ENCODE data around the gene MYL5.
"Not testable (repeated sequence)": the region's sequence is repeated elsewhere in the genome, so short reads cannot be mapped to it uniquely, and the experiment has no call there.

MYL5 gene

DNA sequence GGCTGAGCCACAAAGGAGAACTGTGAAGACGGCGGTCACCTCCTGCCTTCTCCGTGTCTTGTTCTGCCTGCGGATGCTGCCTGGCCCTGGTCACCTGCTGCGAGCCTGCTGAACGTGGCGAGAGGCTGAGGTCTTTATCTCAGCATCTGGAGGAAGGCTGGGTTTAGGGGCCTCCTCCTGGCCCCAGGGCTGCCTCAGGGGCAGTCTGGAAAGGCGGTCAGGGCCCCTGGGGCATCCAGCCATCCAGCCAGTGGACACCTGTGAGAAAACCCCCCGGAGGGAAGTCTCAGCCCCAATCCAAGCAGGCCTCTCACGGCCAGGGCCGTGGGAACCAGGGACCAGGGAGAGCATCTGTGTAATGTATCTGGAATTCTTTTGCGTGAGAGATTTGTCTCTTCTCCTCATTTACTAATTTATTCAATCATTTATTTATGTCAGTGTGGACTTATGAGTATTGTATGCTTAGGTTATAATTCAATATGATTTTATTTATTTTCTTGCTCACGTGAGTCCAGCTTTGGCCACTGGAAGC lies 37.6 kb upstream of the MYL5 start:
- no peak for DNase-seq

DNA sequence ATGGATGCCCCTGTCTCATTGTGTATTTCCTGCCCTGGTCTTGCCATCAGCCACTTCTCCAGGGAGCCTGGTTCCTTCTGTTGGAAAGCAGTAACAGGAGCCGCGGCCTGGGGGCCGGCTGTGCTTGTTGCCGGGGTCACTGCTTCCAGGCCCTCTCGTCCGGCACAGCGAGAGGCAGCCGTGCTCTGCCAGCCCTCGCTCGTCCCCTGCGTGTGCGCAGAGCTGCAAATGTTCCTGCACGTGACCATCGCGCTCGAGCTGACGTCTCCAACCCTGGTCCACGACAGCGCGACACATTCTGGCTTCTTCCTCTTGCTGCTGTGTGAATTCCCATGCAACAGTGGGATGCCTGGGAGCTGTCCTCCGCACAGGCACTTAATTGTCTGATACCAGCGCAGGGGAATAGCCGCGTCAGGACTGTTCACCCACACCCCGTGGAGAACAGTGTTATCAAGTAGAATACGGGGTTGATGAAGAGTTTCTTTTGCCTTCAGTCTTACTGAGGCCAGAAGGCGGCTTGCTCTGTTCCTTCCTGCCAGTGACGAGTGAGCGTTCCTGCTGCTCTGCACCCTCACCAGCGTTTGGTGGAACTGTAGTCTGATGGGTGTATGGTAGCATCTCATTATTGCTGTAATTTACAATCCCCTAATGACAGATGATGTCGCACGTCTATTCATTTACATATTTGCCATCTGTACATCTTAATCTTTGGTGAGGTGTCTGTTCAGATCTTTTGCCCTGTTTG lies 36.6 kb upstream of the MYL5 start:
- DNase-seq = no peak

DNA sequence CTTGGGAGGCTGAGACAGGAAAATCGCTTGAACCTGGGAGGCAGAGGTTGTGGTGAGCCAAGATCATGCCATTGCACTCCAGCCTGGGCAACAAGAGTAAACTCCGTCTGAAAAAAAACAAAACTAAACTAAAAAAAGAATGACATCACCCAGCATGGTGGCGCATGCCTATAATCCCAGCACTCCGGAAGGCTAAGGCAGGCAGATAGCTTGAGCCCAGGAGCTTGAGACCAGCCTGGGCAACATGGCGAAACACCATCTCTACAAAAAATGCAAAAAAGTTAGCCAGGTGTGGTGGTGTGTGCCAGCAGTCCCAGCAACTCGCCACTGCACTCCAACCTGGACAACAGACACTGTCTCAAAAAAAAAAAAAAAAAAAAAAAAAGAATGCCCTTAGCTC lies 32.0 kb upstream of the MYL5 start:
- DNase-seq = not testable (repeated sequence)

DNA sequence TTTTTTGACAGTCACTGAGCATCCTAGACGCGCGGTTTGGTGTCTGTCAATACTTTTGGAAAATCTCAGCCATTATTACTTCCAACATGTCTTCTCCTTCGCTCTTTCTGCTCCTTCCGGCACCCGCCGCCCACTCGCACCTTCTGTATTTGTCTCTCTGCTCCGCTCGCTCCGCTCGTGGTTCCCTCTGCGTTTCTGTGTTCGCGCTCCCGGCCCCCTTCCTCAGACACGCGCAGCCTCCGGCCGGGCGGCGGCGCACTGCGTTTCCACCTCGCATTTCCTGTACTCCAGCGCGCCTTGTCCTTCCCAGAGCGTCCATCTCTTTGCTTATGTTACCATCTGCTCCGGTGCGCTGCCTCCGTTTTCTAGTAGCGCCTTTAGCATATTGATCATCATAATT lies 27.9 kb upstream of the MYL5 start:
- no peak for DNase-seq

DNA sequence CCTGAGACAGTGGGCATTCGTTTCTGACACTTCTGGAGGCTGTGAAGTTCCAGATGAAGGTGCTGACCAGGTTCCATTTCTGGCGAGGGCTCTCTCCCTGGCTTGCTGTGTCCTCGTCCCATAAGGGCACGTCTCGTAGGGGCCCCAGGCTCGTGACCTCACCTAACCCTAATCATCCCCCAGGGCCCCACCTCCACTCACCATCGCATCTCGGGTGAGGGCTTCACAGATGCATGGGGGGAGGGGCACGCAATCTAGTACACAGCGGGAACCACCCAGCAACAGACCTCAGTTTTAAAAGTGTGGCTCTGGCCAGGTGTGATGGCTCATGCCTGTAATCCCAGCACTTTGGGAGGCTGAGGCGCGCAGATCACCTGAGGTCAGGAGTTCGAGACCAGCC lies 26.9 kb upstream of the MYL5 start:
- no peak for DNase-seq

DNA sequence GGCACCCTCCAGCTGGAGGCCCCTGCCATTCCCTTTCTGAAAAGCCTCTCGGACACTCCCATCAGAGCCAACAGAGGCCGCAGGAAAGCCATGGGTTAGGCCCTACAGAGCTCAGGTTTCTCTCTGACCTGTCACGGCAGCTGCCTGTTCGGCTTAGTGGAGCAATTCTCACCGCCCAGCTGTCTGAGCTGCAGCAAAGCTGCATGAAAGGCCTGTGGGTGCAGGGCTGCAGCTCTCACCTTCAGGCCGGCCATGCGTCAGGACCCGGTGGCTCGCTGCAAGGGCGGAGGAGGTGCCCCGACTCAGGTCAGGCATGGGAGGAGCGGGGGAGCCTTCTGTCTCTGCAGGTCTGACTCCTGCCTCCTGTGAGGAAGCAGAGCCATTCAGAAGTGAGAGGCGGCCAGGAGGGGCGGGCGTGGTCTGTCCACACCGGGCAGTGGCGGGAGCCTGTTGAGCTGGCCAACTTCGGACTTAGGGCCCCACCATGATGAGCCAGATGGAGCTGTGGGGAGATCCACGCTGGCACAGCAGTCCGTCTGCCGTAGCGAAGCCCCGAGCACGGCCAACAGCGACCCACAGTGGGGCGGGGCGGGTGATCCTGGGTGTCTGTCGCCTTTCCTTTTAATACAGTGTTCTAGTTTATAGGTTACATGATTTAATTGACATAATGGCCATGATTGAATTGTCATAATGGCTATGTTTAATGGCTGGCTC lies 25.6 kb upstream of the MYL5 start:
- no peak for DNase-seq

DNA sequence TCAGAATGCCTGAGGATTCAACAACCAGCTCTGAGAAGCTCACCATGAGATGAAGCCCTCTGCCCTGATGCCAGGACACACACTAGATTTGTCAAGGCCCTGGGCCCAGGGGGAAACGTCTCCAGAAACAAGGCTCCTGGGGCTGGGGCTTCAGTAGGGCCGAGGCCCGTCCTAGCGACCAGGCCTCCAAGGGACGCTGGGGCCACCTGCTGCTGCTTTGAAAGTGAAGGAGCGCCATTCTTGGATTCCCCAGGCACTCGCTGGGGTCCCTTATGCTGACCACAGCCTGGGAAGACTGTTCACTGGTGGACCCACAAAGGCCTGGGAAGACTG lies 25.1 kb upstream of the MYL5 start:
- no peak for DNase-seq

DNA sequence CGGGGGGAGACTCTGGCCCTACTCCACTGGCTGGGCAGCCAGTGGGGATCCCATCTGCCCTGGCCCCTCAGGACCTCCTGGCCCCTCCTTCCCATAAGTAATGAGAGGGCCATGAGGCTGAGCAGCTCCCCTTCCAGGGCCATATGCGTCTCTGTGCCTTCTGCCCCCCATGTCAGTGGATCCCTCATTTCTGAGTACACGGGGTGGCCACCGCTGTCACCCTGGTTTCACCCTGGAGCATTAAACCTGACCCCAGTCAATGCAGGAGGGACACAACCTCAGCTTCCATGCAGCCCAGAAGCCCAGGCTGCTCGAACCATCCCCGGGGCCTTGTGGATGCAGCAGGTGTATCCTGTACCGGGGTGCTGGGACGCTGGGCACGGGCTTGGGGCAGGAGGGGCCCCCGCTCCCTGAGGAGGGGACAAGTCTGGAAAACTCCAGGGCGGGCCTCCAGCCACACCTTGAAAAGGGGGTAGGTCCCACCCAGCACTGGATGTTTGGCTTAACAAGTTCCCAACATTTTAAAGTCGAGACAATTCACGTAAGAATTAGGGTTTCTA lies 24.5 kb upstream of the MYL5 start:
- no peak for DNase-seq

DNA sequence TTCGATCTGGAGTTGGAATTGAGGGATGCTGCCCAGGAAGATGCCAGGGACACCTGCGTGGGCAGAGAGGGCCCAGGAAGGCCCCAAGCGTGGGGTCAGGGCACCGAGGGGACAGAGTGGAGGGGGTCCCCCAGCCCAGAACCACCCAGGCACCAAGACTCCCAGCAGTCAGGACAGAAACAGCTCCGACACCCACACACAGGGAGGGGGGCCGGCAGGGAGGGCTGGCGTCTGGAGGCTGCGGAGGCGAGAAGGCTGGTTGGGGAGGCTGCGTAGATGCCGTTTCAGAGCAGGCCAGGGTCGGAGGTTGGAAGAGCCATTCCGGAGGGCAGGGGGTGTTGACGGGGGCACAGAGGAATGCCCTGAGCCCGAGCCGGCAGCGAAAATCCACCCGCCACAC lies 23.9 kb upstream of the MYL5 start:
- no peak for DNase-seq

DNA sequence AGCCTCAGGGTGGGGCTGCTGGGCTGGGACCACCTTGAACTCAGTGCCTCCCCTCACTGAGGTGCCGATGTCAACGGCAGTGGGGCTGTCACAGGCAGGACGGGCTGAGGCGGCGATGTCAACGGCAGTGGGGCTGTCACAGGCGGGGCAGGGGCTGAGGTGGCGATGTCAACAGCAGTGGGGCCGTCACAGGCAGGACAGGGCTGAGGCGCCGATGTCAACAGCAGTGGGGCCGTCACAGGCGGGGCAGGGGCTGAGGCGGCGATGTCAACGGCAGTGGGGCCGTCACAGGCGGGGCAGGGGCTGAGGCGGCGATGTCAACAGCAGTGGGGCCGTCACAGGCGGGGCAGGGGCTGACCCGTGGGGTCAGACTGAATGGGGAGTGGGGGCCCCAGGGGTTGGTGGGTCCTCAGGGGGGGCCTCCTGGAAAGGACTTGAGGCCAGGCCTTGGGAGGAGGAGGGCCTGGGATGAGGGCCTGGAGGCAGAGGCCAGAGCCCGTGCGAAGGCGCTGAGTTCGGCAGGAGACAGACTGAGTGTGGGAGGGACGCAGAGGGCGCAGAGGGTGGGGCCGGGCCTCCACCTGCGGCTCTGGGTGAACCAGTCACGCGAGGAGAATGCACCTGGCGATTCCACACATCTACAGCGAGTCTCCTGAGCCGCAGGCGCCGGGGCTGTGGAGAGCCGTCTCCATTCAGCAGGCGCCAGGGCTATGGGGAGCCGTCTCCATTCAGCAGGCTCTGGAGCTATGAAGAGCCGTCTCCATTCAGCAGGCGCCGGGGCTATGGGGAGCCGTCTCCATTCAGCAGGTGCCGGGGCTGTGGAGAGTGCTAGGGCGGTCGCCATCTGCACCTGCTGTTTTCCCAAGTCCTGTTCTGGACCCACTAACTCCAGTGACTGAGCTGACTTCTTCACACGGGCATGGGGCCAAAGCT lies 23.1 kb upstream of the MYL5 start:
- DNase-seq = no peak

DNA sequence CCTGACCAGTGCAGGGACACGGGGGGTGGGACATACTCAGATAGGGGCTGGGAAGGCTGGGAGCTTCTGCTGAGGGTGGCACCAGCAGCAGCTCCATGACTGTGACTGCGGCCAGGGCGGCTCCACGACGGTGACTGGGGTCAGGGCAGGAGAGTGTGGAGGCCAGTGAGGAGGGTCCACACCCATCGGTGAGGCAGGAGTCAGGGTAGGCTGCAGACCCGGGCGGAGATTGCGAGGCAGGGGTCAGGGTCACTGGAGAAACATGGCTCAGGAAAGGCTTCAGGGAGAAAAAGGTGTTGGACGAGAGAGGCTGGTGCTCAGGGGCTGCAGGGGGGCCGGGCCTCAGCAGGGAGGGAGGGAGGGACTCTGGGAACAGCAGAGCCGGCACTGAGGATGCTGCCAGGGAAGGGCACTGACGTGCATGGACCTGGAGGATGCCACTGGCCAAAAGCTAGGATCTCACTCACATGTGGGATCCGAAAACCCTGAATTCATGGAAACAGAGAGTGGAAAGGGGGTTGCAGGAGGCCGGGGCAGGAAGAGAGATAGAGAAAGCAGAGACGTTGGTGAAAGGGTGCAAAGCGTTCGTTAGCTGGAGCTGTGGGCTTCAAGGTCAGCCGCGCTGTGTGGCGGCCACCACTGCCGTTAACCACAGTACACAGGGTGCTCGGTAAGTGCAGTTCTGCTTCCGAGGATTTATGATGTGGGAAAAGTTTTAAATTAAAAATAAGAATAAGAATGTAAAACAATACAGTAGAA lies 22.3 kb upstream of the MYL5 start:
- DNase-seq = no peak

DNA sequence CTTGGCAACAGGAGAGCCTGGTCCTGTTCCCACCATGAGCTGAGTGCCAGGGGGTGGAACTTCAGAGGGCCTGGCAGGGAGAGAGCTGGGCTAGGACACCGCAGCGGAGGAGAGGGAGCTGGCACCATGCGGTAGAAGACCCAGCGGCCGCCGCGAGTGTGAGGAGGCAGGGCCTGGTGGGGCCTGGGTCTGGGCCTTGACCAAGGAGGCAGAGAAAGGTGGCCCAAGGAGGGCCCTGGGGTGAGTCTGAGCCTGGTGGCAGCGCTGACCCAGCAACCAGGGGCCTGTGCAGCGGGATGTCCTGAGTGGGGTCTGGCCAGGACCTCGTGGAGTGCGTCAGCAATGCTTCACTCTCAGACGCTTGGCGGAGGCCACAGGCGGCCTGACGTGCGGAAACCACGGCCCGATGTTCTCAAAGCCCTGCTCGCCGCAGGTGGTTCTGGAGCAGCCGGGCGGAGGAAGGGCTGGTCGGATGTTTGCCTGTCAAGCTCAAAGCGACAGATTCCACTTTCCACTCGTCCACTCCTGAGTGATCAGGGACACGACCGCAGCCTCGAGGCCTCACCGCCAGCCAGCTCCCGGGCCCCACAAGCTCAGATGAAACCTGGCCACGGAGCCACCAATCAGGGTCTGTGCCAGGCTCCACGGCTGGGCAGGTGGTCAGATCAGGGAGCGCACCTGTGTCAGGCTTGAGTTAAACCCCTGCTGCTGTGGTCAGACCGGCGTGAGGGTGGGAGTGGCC lies 21.1 kb upstream of the MYL5 start:
- DNase-seq = no peak

DNA sequence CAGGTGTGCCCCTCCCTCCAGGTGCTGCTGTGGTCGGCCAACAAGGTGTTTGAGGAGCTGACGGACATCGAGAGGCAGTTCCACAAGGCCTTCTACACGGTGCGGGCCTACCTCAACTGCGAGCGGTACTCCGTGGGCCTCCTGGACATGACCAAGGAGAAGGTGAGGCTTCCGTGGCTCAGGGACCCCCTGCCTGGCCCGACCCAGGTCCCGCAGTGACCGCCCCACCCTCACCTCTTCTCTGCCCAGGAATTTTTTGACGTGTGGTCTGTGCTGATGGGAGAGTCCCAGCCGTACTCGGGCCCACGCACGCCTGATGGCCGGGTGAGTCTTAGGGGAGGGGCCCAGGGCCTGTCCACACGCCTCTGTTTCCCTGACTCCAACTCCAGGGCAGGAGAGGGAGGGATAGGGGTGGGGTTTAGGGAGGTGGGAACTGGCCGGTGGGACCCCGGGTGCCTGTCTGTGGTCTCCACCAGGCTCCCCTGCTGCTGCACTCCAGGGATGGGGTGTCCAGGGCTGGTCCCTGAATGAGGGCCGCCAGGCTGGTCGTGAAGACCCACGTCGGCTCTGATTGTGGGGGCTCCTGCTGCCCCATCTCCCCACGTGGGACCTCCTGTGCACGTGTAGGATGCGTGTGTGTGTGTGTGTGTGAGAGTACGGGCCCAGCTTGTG lies 20.4 kb upstream of the MYL5 start:
- no peak for DNase-seq

DNA sequence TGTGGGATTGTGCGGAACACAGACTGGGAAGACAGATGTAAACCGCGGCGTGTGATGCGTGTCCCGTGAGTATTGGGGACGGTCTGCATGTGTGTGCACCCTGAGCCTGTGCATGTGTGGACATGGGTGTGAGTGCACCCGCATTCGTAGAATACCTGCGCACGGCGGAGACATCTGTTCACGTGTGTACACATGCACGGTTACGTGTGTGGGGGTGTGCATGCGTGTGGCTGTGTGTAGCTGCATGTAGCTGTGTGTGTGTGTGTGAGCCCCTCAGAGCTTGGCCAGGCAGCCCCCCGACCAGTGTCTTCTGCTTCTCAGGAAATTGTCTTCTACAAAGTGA lies 19.9 kb upstream of the MYL5 start:
- DNase-seq = no peak

DNA sequence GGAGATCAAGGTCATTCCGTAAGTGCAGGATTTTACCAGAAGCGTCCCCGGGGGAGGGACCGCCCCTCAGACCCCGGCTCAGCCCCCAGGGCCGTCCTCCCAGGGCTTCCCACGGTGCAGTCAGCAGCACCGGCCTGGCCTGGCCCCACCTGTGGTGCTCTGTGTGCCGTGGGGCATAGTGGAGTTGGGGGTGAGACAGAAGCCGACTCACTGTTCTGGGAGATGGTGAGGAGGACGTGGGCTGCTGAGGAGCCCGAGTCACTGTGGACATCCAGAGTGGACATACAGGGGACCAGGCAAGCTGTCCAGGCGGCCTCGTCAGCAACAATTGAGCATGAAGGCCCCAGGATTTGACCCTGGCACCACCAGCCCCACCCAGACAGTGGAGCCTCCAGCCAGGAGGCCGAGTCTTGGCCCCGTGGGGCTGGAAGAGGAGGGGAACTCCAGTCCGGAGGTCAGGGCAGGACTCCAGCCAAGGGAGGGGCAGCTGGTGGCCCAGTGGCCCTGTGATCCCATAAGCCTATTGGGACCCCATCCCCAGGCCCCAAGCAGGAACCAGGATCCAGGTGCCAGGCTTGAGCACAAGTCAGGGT lies 19.4 kb upstream of the MYL5 start:
- DNase-seq = no peak

DNA sequence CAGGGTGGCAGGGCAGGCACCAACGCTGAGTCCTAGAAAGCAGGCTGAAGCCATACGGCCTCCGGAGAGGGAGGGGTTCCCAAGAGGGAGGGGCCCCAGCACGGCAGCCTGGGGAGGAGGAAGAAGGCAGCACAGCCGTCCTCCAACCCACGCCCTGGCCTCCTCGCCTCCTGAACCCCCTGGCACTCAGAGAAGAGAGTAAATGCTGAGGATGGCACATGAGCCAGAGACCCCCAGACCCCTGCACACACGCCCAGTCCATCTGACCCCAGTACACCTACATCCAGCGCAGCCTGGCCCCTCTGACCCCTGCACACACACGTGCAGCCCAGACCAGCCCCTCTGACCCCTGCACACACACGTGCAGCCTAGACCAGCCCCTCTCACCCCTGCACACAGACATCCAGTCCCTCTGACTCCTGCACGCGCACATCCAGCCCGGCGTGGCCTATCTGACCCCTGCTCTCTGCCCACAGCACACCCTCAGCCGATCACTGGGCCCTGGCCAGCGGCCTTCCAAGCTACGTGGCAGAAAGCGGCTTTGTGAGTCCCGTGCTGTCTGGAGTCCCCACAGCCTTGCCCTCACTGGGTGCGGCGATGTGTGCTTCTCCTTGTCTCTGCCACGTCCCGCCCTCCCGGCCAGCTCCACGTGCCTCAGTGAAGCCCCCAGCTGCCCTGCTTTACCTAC lies 18.7 kb upstream of the MYL5 start:
- no peak for DNase-seq

DNA sequence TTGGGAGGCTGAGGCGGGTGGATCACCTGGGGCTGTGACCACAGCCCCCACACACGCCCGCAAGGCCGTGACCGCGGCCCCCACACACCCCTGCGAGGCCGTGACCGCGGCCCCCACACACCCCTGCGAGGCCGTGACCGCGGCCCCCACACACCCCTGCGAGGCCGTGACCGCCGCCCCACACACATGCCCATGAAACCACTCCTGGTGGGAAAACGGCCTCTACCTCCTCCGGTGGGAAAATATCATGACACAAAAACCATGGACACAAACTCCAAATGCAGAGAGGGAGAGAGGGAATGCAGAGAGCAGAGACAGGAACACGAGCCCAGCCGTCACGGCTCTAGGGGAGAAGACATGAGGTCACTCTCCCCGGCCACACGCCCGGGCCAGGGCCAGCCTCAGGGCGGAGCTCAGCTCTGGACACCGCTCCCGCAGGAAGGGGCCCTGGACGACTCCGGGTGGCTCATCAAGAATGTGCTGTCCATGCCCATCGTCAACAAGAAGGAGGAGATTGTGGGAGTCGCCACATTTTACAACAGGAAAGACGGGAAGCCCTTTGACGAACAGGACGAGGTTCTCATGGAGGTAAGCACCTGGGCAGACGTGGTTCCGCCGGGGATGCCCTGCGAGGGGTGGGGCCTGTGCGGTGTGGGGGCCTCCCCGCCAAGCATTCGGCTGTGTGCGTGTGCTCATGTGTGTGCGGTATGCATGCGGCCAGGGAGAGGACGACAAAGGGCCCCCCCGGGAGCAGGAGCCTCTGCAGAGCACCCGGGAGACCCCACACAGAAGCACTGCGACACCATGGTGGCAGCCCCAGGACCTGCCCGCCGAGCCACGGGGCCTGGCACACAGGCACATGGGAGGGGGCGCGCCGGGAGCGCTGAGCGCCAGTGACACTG lies 17.7 kb upstream of the MYL5 start:
- no peak for DNase-seq

DNA sequence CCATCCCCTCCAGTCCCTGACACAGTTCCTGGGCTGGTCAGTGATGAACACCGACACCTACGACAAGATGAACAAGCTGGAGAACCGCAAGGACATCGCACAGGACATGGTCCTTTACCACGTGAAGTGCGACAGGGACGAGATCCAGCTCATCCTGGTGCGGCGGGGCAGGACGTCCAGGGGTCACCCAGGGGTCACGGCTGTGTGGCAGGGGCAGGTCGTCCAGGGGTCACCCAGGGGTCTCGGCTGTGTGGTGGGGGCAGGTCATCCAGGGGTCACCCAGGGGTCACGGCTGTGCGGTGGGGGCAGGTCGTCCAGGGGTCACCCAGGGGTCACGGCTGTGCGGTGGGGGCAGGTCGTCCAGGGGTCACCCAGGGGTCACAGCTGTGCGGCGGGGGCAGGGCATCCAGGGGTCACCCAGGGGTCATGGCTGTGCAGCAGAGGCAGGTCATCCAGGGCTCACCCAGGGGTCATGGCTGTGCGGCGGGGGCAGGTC lies 17.0 kb upstream of the MYL5 start:
- DNase-seq = no peak
